T-helper 22 cell (primary cell): ENCODE data around the gene PDZK1IP1.

Source experiments
- DNase-seq: peaks from one replicate; pipeline ENCODE4 v3.0.0-alpha.2; 2020; ENCODE audit warnings: low read depth

PDZK1IP1 gene

GRCh38 chr1:47189844-47190508 lies at the start of gene PDZK1IP1:
TSS of gene PDZK1IP1 (minus strand) at chr1:47190036. CDS start at chr1:47189932, 104 bp downstream.
- DNase-seq = no peak

GRCh38 chr1:47238935-47239592 lies 49.2 kb upstream of the PDZK1IP1 start:
- DNase-seq = no peak

- no peak for DNase-seq
These were observed 46.0 kb upstream of the PDZK1IP1 start for GRCh38 chr1:47235806-47236205.

GRCh38 chr1:47235241-47235681 lies 45.4 kb upstream of the PDZK1IP1 start:
- DNase-seq = no peak

GRCh38 chr1:47233186-47233585 lies 43.4 kb upstream of the PDZK1IP1 start:
- no peak for DNase-seq

- DNase-seq = no peak
These were observed 42.5 kb upstream of the PDZK1IP1 start, which contains the start of gene TAL1 for GRCh38 chr1:47232187-47232874. TSS of gene TAL1 (minus strand) at chr1:47232225. CDS start at chr1:47225888, 6,337 bp downstream.

- no peak for DNase-seq
These were observed 41.7 kb upstream of the PDZK1IP1 start for GRCh38 chr1:47231301-47232186.

- no peak for DNase-seq
These were observed 41.0 kb upstream of the PDZK1IP1 start for GRCh38 chr1:47230692-47231300.

- DNase-seq = no peak
These were observed 40.3 kb upstream of the PDZK1IP1 start for GRCh38 chr1:47229886-47230691.

GRCh38 chr1:47229031-47229885 lies 39.4 kb upstream of the PDZK1IP1 start:
- DNase-seq = no peak

- DNase-seq = no peak
These were observed 38.8 kb upstream of the PDZK1IP1 start for GRCh38 chr1:47228644-47229030.

GRCh38 chr1:47227341-47228232 lies 37.8 kb upstream of the PDZK1IP1 start:
- no peak for DNase-seq

- DNase-seq = no peak
These were observed 37.0 kb upstream of the PDZK1IP1 start for GRCh38 chr1:47226839-47227215.

- DNase-seq = no peak
These were observed 36.4 kb upstream of the PDZK1IP1 start for GRCh38 chr1:47226121-47226838.

- no peak for DNase-seq
These were observed 35.7 kb upstream of the PDZK1IP1 start for GRCh38 chr1:47225430-47226100.

GRCh38 chr1:47224676-47225399 lies 35.0 kb upstream of the PDZK1IP1 start:
- DNase-seq = no peak
